ENCODE measurements around the gene SLC39A12. TPM values are rescaled to one million over a fixed set of nuclear protein-coding genes. Genes with fewer than 3 reads are reported as not detected.
A peak's percentile ranks its signal among the peaks of the same experiment; 100 is the strongest.

SLC39A12 gene
- polyA plus RNA-seq, 2 of the 4 experiments (the other 2 are of a cell fraction) = not detected

GRCh38 chr10:18068401-18068800, 116.7 kb downstream of the SLC39A12 start (continued):
- TF ChIP-seq HDAC2 (IDR thresholded peaks at IDR 0.05) (no peak), ZSCAN20 (CRISPR knock-in tag; IDR thresholded peaks at IDR 0.05) (no peak), JUN (IDR thresholded peaks at IDR 0.05) (no peak), MAX (IDR thresholded peaks at IDR 0.05) (no peak)

GRCh38 chr10:18071591-18071990, 119.9 kb downstream of the SLC39A12 start:
- no peak overlapping the region for H3K27ac ChIP-seq
- no peak overlapping the region for H3K4me2 ChIP-seq
- H3K9me3 ChIP-seq = no peaks in the 10 kb centered on the region
- CTCF ChIA-PET = interaction anchor here (1.1 kb wide), 1 partner anchor 246 kb away, joined by 3 read pairs; no protein-coding TSS in a partner anchor
- WGBS (ENCODE audit: missing lambda C conversion rate) = 26% methylated on average over 2 of the region's 2 CpGs
- no peaks in the 10 kb centered on the region for H3K4me1 ChIP-seq
- POLR2A ChIA-PET = no interaction called here
- DNase-seq (ENCODE audit: low read depth in 1 of 2, low spot score in 1 of 2) (no peak), FAIRE-seq (peak; percentile 7), ATAC-seq (no peak)
- H3K4me3 ChIP-seq = no peak overlapping the region
- no peak for TF ChIP-seq EP300 (IDR thresholded peaks at IDR 0.05)
- TF ChIP-seq FOXS1 (CRISPR knock-in tag; IDR thresholded peaks at IDR 0.05) = no peak
- TF ChIP-seq KDM1A (IDR thresholded peaks at IDR 0.05; ENCODE audit: low read depth) = no peak
- no peak for TF ChIP-seq NPAS2 (CRISPR knock-in tag; IDR thresholded peaks at IDR 0.05; ENCODE audit: borderline replicate concordance)
- TF ChIP-seq POLR2A (IDR thresholded peaks at IDR 0.05; ENCODE audit: low read length) = no peak
- no peak for TF ChIP-seq REST (IDR thresholded peaks at IDR 0.05)
- no peak for TF ChIP-seq NR3C1 (IDR thresholded peaks at IDR 0.05)
- TF ChIP-seq CHD4 (IDR thresholded peaks at IDR 0.05; ENCODE audit: borderline replicate concordance) = no peak
- TF ChIP-seq FOSL2 (IDR thresholded peaks at IDR 0.05) = no peak
- TF ChIP-seq FOSL2 (CRISPR knock-in tag; IDR thresholded peaks at IDR 0.05) = no peak
- no peak for TF ChIP-seq RAD21 (conservative IDR thresholded peaks at IDR 0.05 in 1 of 2, IDR thresholded peaks at IDR 0.05 in 1 of 2)
- no peak for TF ChIP-seq HDAC2 (IDR thresholded peaks at IDR 0.05)
- TF ChIP-seq GATA3 (IDR thresholded peaks at IDR 0.05; ENCODE audit: borderline replicate concordance) = no peak

GRCh38 chr10:18073314-18073713, 121.6 kb downstream of the SLC39A12 start:
- ChIA-PET POLR2A (no interaction called here), CTCF (interaction anchor here (0.6 to 1.2 kb wide), 2 partner anchors 31 to 38 kb away, joined by 3 to 4 read pairs; no protein-coding TSS in a partner anchor)
- H3K4me2 ChIP-seq = no peak overlapping the region
- H3K4me1 ChIP-seq = no peaks in the 10 kb centered on the region
- H3K27ac ChIP-seq = no peak overlapping the region
- FAIRE-seq = no peak
- ATAC-seq = no peak
- no peak overlapping the region for H3K4me3 ChIP-seq
- 45% methylated on average over 3 of the region's 3 CpGs for WGBS (ENCODE audit: missing lambda C conversion rate)
- H3K9me3 ChIP-seq = no peaks in the 10 kb centered on the region
- DNase-seq (ENCODE audit: low read depth in 1 of 2, low spot score in 1 of 2) = no peak
- TF ChIP-seq JUNB (IDR thresholded peaks at IDR 0.05) (no peak), ZFP36 (IDR thresholded peaks at IDR 0.05; ENCODE audit: borderline replicate concordance, partially characterized antibody) (no peak), HOXA7 (CRISPR knock-in tag; IDR thresholded peaks at IDR 0.05) (no peak), POLR2A (IDR thresholded peaks at IDR 0.05; ENCODE audit: low read length) (no peak), CEBPB (IDR thresholded peaks at IDR 0.05) (no peak), RCOR1 (IDR thresholded peaks at IDR 0.05; ENCODE audit: low read depth, low read length) (no peak)

GRCh38 chr10:18075881-18076280, 124.2 kb downstream of the SLC39A12 start:
- DNase-seq (ENCODE audit: low read depth in 1 of 2, low spot score in 1 of 2) (no peak), FAIRE-seq (no peak), ATAC-seq (no peak)
- H3K4me3 ChIP-seq = no peak overlapping the region
- POLR2A ChIA-PET = no interaction called here
- no peak overlapping the region for H3K4me2 ChIP-seq
- CTCF ChIA-PET = interaction anchor here (0.6 kb wide), 1 partner anchor 613 kb away, joined by 3 read pairs; no protein-coding TSS in a partner anchor
- TF ChIP-seq RARB (CRISPR knock-in tag; IDR thresholded peaks at IDR 0.05) (no peak), ZC3H11A (IDR thresholded peaks at IDR 0.05) (no peak)
- 33% methylated on average over 3 of the region's 3 CpGs for whole genome bisulfite sequencing (ENCODE audit: missing lambda C conversion rate)
- no peaks in the 10 kb centered on the region for H3K9me3 ChIP-seq
- no peaks in the 10 kb centered on the region for H3K4me1 ChIP-seq
- no peak overlapping the region for H3K27ac ChIP-seq

Data from A549 (cell line).